Smooth muscle cell (in vitro differentiated cells): Measurements from ENCODE around the gene HOXA7. TPM values are rescaled to one million over a fixed set of nuclear protein-coding genes. Genes with fewer than 3 reads are reported as not detected.

Experiments
- DNase-seq: peaks from one replicate; lab custom pipeline; 2025; ENCODE audit not compliant: unreplicated experiment; lab: John Stamatoyannopoulos, UW
- H2AFZ ChIP-seq: fragments of 200-600 bp; sonication (generic); 2 replicates; pipeline ENCODE4 v1.6.0; 2016; ENCODE audit warnings: antibody characterized with exemption, low read depth, mild to moderate bottlenecking
- H3F3A ChIP-seq: fragments of 200-600 bp; sonication (generic); 2 replicates; pipeline ENCODE4 v1.6.0; 2017; ENCODE audit warnings: antibody characterized with exemption, low read depth
- H3K27ac ChIP-seq: fragments of 200-600 bp; sonication (generic); 2 replicates; pipeline ENCODE4 v1.5.1; 2016; ENCODE audit warnings: low read depth, mild to moderate bottlenecking
- H3K27me3 ChIP-seq: fragments of 200-600 bp; sonication (generic); 2 replicates; pipeline ENCODE4 v1.6.1; 2016; ENCODE audit warnings: low read depth, mild to moderate bottlenecking
- H3K36me3 ChIP-seq: fragments of 200-600 bp; sonication (generic); 2 replicates; pipeline ENCODE4 v1.5.1; 2016; ENCODE audit warnings: low read depth
- H3K4me1 ChIP-seq: fragments of 200-600 bp; sonication (generic); 2 replicates; pipeline ENCODE4 v1.5.1; 2016; ENCODE audit warnings: low read depth
- H3K4me2 ChIP-seq: fragments of 200-600 bp; sonication (generic); 2 replicates; pipeline ENCODE4 v1.6.0; 2016; ENCODE audit warnings: mild to moderate bottlenecking
- H3K4me3 ChIP-seq: fragments of 200-600 bp; sonication (generic); 2 replicates; pipeline ENCODE4 v1.5.1; 2016; ENCODE audit warnings: mild to moderate bottlenecking
- H3K79me2 ChIP-seq: fragments of 200-600 bp; sonication (generic); 2 replicates; pipeline ENCODE4 v1.6.0; 2016; ENCODE audit warnings: low read depth, mild to moderate bottlenecking
- H3K9ac ChIP-seq: fragments of 200-600 bp; sonication (generic); 2 replicates; pipeline ENCODE4 v1.6.0; 2016; ENCODE audit warnings: low read depth
- H3K9me3 ChIP-seq: fragments of 200-600 bp; sonication (generic); replicated peaks from 2 replicates; pipeline ENCODE4 v1.5.1; 2016; ENCODE audit warnings: low read depth
- H4K20me1 ChIP-seq: fragments of 200-600 bp; sonication (generic); 2 replicates; pipeline ENCODE4 v1.6.0; 2016; ENCODE audit warnings: low read depth
- CTCF ChIP-seq: fragments of 200-600 bp; sonication (generic); IDR thresholded peaks from 2 replicates; pipeline ENCODE4 v1.5.1; 2017; ENCODE audit warnings: borderline replicate concordance, mild to moderate bottlenecking, antibody characterized with exemption; ENCODE audit not compliant: insufficient read depth, poor library complexity, severe bottlenecking
- WGBS: methylation state at CpG from one replicate; pipeline ENCODE4 v1.1.7; 2016; ENCODE audit warnings: low lambda C conversion rate; 5-methylcytosine and 5-hydroxymethylcytosine counted together
- polyA plus RNA-seq: library from polyadenylated mRNA; unstranded; fragments of >200 nt; fragmentation: Nextera tagmentation; extraction: Ambion mirVana; gene quantifications from 2 replicates; pipeline ENCODE4 v1.2.1, GENCODE V29; 2016
- total RNA-seq: library from RNA; depleted of rRNA; stranded (reverse); fragments of >200 nt; gene quantifications from 2 replicates; pipeline ENCODE4 v1.2.3, GENCODE V29; 2014

Gene HOXA7
- total and polyA plus RNA-seq, 2 experiments from 2014 or later, result 0.72 to 1.2 TPM

GRCh38 chr7:27166531-27167505 is 10.3 kb upstream of the HOXA7 start:
- peak overlapping the region; percentile 67 for H3K4me3 ChIP-seq
- H3F3A ChIP-seq, result peaks cover 7% of the 10 kb centered on the region
- peaks cover 53% of the 10 kb centered on the region for H3K27me3 ChIP-seq
- no peak overlapping the region for H2AFZ ChIP-seq
- WGBS, result 8% methylated on average over 50 of the region's 50 CpGs
- H3K4me2 ChIP-seq, result peak overlapping the region; percentile 89
- H4K20me1 ChIP-seq, result peaks cover 18% of the 10 kb centered on the region
- H3K27ac ChIP-seq, result peak overlapping the region; percentile 95
- peak overlapping the region; percentile 88 for H3K9ac ChIP-seq
- DNase-seq, result no peak
- H3K36me3 ChIP-seq, result no peaks in the 10 kb centered on the region
- no peak for TF ChIP-seq CTCF
- no peaks in the 10 kb centered on the region for H3K9me3 ChIP-seq
- no peaks in the 10 kb centered on the region for H3K4me1 ChIP-seq
- peaks cover 100% of the 10 kb centered on the region for H3K79me2 ChIP-seq

GRCh38 chr7:27165996-27166530 is 9.6 kb upstream of the HOXA7 start:
- Histone ChIP-seq H4K20me1 (peaks cover 11% of the 10 kb centered on the region), H3K27me3 (peaks cover 45% of the 10 kb centered on the region), H3K27ac (peak overlapping the region; percentile 95), H3F3A (peaks cover 7% of the 10 kb centered on the region), H3K4me2 (peak overlapping the region; percentile 89), H3K4me1 (no peaks in the 10 kb centered on the region), H3K79me2 (peaks cover 93% of the 10 kb centered on the region), H3K9me3 (no peaks in the 10 kb centered on the region), H3K36me3 (no peaks in the 10 kb centered on the region), H3K4me3 (peak overlapping the region; percentile 67), H3K9ac (peak overlapping the region; percentile 88), H2AFZ (peak overlapping the region; percentile 76)
- DNase-seq, result no peak
- WGBS, result 10% methylated on average over 46 of the region's 46 CpGs
- no peak for TF ChIP-seq CTCF

- Histone ChIP-seq H3K4me2 (peak within 1 kb of the TSS; percentile 89), H3F3A (peaks cover 7% of the 10 kb centered on the region), H4K20me1 (peaks cover 6% of the 10 kb centered on the region), H3K27me3 (peaks cover 40% of the 10 kb centered on the region), H3K9me3 (no peaks in the 10 kb centered on the region), H3K4me3 (peak within 1 kb of the TSS; percentile 67), H3K36me3 (no peaks in the 10 kb centered on the region), H3K4me1 (peaks cover 2% of the 10 kb centered on the region), H3K79me2 (peaks cover 86% of the 10 kb centered on the region), H3K27ac (peak within 1 kb of the TSS; percentile 95), H2AFZ (peak within 1 kb of the TSS; percentile 76), H3K9ac (peak within 1 kb of the TSS; percentile 88)
- DNase-seq, result no peak
- TF ChIP-seq CTCF, result no peak
- WGBS, result 17% methylated on average over 79 of the region's 82 CpGs
Measured at GRCh38 chr7:27165089-27165995, 8.9 kb upstream of the HOXA7 start, which contains the start of gene HOXA9. HOXA9 (minus strand) TSS chr7:27165537; CDS start chr7:27165457, 80 bp downstream.
